ENCODE measurements around the gene MRC2.

- TF ChIP-seq CTCF (IDR thresholded peaks at IDR 0.05) (no peak), POLR2A (IDR thresholded peaks at IDR 0.05) (no peak)
These were observed 95.2 kb downstream of the MRC2 start for GRCh38 chr17:62722625-62723024.
